NCI-H748 (cell line): ENCODE results near the gene THRAP3.
A peak's percentile ranks its signal among the peaks of the same experiment; 100 is the strongest.
"Not testable (repeated sequence)": the region's sequence is repeated elsewhere in the genome, so short reads cannot be mapped to it uniquely, and the experiment has no call there.

ENCODE experiments used
- DNase-seq: peaks from one replicate; lab custom pipeline; 2025; ENCODE audit not compliant: unreplicated experiment; lab: John Stamatoyannopoulos, UW

THRAP3 gene

DNA sequence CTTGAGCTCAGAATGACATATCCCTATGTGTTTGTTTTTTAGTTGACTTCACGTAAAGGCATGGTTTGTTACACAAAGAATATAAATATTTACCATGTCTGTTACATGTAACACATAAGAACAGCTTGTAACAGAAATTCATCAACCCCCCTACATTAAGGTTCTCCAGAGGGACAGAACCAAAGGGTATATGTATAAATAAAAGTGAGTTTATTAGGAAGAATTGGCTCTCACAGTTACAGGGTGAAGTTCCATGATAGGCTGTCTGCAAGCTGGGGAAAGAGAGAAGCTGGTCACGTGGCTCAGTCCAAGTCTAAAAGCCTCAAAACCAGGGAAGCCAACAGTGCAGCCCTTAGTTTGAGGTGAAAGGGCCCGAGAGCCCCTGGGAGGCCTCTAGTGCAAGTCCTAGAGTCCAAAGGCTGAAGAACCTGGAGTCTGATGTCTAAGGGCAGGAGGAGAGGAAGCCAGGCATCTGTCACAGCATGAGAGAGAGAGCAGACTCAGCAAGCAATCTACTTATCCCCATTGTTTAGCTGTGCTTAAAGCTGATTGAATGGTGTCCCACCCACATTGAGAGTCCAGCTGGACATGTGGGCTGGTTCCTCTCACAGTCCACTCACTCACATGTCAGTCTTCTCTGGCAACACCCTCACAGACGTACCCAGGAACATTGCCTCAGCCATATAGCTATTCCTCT lies 15.8 kb downstream of the THRAP3 start:
- DNase-seq = peak; percentile 16

DNA sequence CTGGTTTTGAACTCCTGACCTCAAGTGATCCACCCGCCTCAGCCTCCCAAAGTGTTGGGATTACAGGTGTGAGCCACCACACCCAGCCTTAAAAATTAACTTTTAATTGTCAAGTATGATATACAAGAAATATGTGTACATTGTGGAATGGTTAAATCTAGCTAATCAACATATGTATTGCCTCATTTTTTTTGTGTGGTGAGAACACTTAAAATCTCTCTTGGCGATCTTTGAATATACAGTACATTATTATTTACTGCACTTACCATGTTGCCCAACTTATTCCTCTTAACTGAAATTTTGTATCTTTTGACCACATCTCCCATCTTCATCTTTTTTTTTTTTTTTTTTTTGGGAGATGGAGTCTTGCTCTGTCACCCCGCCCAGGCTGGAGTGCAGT lies 23.3 kb downstream of the THRAP3 start:
- no peak for DNase-seq

- no peak for DNase-seq
Observed at GRCh38 chr1:36248250-36248894, 24.1 kb downstream of the THRAP3 start.

DNA sequence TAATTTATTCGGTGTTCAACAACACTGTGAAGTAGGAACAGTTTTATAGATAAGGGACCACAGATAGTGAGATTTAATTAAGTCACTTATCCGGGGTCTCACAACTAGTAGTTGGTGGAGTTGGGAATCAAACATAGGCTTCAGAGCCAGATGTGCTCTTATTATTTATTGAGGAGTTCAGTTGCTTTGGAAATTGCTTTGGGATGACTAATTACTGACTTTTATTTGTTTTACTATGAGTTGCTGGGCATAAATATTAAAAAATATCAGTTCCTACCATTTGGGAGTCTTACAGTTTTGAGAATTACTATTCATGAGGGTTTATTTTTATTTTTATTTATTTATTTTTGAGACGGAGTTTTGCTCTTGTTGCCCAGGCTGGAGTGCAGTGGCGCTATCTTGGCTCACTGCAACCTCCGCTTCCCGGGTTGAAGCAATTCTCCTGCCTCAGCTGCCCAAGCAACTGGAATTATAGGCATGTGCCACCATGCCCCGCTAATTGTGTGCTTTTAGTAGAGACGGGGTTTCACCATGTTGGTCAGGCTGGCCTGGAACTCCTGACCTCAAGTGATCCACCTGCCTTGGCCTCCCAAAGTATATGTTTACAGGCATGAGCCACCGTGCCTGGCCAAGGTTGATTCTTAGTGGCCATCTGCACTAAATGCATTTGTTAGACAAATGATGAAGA lies 27.7 kb downstream of the THRAP3 start:
- DNase-seq = no peak

GRCh38 chr1:36252482-36252824 lies 28.2 kb downstream of the THRAP3 start:
- not testable (repeated sequence) for DNase-seq

GRCh38 chr1:36253161-36253862 lies 29.1 kb downstream of the THRAP3 start:
- no peak for DNase-seq

- DNase-seq = no peak
Observed at GRCh38 chr1:36256558-36257374, 32.5 kb downstream of the THRAP3 start.

DNA sequence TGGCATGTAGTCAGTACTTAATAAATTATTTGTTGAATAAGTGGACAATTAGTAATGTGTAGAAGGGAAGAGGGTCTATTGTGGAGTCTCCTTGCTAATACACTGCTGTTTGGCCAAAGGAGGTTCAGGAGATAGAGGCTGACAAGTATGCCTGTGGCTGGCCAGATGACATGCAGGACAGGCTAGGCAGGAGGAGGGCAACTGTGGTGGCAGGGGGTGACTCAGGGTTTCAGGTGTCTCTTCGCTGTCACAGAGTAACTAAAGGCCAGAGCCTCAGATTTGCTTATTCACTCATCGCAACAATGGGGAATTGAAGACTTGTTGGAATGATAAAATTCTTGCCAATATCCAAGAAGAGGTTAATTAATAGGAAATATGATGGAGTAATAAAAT lies 33.1 kb downstream of the THRAP3 start:
- DNase-seq = no peak

DNA sequence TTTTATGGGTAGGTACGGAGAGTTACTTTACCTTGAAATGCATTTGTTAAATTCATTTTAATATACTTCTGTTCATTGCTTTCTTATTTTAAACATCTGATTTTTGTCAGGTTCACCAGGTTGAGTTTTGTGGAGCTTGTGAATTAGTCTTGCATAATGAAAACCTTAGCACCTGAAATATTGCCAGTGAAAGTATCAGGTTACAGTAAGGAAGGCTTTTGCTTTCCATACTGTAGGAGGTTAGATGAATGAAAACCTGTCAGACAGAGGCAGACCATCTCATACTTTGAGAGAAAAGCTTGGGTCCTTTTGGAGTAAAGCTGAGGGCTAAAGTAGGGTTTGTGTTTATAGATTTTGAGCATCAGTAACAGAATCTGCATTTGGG lies 34.7 kb downstream of the THRAP3 start:
- DNase-seq = no peak

GRCh38 chr1:36268981-36269380 lies 44.7 kb downstream of the THRAP3 start:
- DNase-seq = no peak

GRCh38 chr1:36269408-36269838 lies 45.2 kb downstream of the THRAP3 start:
- DNase-seq = no peak

- no peak for DNase-seq
Observed at GRCh38 chr1:36273024-36273423, 48.8 kb downstream of the THRAP3 start.

GRCh38 chr1:36274201-36274600 lies 50.0 kb downstream of the THRAP3 start:
- DNase-seq = no peak

DNA sequence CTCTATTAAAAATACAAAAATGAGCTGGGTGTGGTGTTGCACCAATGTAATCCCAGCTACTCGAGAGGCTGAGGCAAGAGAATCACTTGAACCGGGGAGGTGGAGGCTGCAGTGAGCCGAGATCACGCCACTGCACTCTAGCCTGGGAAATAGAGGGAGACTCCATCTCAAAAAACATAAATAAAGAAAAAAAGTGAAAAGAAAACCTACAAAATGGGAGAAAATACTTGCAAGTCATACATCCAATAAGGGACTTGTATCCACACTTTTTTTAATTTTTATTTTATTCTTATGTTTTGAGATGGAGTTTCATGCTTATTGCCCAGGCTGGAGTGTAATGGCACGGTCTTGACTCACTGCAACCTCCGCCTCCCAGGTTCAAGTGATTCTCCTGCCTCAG lies 52.4 kb downstream of the THRAP3 start:
- DNase-seq = no peak

DNA sequence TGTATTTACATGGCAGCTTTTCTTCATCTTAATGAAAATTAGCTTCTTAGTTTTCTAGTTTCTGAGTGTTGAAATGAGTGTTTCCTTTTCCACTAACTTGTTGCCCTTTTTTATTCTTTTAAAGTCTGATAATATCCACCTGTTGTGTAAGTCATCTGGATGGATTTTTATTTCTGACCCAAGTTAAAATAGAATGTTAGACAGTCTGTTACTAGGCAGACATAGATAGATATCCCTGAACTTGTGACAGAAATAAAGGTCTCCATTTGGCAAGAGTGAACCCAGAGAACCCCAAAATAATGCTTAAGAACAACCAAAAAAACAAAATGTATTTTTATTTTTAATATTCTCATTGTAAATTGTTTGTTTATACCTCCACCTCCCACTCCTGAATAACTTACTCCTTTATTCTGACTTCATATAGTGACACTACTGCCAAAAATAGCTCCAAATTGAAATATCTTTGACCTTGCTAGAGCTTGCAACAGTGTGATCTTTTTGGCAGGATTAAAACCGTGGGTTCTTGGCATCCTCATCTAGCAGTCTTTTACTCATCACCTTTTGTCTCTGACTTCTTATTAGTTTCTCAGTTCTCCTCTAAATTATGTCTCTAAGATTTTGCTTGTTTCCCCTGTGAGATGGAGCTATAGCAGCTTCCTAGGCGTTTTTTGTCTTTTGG lies 55.0 kb downstream of the THRAP3 start:
- no peak for DNase-seq

DNA sequence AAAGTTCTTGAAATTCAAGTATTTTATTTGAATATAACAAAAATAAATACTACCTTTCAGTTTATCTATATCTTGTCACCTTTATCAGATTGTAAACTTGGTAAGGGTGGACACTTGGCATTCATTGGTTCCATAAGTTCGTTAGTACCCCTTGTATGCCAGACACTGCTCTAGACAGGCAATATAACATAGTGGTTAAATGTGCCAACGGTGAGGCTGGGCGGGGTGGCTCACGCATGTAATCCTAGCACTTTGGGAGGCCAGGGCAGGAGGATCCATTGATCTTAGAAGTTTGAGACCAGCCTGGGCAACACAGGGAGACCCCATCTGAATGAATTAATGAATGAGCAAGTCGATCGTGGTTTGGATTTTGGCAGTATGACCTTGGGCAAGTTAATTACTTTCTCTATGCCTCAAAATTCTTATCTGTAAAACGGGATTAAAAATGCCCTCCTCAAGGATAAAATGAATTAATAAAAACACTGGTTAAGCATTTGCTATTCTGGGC lies 55.6 kb downstream of the THRAP3 start:
- DNase-seq = no peak

- DNase-seq = no peak
Observed at GRCh38 chr1:36284061-36284460, 59.8 kb downstream of the THRAP3 start.

GRCh38 chr1:36284517-36284916 lies 60.3 kb downstream of the THRAP3 start:
- no peak for DNase-seq

- DNase-seq = peak; percentile 52
Observed at GRCh38 chr1:36285443-36286101, 61.3 kb downstream of the THRAP3 start.

GRCh38 chr1:36286802-36287201 lies 62.6 kb downstream of the THRAP3 start:
- DNase-seq = no peak
